Stimulated activated CD4-positive, alpha-beta T cell treated with anti-CD3 and anti-CD28 coated beads, Interleukin-12 subunit alpha, Interleukin-12 subunit beta, amount 100 ng/mL, for 4 hours (primary cell): ENCODE data around the gene CMIP.
"Not testable (repeated sequence)": the region's sequence is repeated elsewhere in the genome, so short reads cannot be mapped to it uniquely, and the experiment has no call there.

Experiments
- DNase-seq: peaks from one replicate; pipeline ENCODE4 v3.0.0-alpha.2; 2020

Gene CMIP

DNA sequence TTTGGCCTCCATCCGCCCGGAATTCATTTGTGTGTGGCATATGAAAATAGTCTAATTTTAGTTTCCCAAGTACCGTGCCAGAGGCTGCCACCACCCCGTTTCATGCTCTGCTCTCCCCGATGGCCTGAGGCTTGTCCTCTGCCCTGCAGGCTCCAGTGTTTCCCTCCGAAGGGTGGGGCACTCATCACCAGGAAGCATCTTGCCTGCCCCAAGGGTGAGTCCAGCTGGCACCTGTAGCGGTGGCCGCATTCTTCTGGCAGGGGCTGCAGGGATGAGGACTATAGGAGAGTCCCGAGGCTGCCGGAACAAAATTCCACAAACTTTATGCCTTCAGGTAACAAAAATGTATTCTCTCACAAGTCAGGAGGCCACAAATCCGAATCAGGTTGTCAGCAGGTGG, 23.1 kb upstream of the CMIP start:
- no peak for DNase-seq

DNA sequence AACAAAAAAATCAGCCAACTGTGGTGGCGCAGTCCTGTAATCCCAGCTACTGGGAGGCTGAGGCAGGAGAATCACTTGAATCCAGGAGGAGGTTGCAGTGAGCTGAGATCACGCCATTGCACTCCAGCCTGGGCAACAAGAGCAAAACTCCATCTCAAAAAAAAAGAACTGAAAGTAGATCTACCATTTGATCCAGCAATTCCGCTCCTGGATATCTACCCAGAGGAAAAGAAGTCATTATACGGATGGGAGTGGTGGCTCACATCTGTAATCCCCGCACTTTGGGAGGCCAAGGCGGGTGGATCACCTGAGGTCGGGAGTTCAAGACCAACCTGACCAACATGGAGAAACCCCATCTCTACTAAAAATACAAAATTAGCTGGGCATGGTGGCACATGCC, 22.5 kb upstream of the CMIP start:
- not testable (repeated sequence) for DNase-seq

DNA sequence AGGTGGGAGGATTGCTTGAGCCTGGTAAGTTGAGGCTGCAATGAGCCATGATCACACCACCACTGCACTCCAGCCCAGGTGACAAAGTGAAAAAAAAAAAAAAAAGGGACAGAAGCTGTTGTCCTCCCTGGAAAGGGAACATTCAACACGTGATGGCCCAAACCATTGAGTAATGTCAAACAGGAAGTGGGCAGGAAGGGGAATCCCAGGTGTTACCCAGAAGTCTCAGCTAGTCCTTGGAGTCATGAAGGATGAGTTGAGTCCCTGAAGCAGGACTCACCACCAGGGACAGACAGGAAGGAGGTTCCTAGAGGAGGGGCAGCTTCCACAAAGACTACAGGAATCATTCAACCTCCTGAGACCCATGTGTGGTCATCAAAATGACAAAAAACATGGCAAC, 19.8 kb upstream of the CMIP start:
- no peak for DNase-seq

DNA sequence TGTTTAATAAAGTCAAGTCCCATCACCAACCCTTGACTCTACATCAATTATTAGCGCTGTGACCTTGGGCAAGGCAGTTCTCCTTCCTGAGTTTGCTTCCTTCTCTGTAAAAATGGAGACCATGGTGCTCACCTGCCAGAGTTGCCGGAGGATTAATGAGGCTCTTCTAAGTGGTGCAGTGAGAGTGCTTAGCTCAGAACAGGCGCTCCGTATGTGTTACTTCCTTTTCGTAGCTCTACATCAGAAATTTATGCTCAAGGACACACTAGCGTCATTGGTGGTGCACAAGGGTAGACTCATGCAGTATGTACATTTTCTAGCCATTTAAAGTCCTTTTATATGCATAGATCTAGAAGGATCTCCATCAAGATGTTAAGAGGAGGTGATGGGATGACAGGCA, 17.4 kb upstream of the CMIP start:
- no peak for DNase-seq

DNA sequence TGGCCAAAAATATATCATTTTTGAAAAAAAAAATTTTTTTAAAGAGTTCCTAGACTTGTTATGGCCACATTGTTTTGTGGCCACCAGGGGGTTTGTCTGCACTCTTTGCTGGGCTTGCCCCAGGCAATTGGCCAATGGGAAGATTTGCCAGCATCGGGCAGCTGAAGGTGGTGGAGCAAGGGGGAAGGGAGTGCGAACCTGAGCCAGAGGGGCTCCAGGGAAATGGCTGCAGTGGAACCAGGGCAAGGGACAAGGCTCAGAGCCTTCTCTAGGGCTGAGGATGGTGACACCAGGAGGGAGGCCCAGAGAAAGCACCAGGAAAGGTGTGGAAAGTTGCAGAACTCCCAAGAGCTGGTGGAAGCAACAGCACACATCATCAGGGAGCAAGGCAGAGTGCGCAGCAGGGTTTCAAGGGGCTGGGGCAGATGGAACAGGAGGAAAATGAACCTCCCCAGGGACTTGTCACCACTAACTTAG, 15.5 kb upstream of the CMIP start:
- DNase-seq, result no peak

DNA sequence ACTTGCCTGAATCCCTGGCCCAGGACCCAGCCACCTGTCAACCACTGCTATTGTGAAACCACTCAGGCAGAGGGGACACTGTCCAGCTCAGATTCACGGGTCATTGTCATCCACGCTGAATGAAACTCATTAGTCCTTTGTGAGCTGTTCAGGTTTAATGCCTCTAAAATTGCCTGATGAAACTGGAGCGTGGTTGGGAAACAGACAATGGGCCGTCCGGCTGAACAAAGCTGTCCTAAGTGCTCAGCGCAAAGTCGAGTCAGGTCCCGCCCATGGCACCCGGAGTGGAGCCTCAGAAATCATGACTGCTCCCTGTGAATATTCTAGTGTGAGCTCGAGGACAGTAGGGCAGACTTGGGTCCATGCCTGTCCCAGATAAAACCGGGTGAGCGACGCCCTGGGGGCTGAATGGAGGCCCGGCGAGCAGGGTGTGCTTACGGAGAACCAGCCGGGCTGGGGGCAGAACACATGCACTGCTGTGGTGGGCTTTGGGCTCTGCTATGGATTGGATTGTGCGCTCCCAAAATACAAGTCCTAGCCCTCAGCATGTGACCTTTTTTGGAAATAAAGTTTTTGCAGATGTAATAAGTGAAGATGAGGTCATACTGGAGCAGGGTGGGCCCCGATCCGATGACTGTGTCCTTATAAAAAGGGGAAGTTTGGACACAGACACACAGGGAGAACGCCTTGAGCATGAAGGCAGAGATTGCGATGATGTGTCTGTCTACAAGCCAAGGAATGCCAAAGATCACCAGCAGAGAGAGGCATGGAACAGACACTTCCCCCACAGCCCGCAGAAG, 12.9 kb upstream of the CMIP start:
- no peak for DNase-seq

DNA sequence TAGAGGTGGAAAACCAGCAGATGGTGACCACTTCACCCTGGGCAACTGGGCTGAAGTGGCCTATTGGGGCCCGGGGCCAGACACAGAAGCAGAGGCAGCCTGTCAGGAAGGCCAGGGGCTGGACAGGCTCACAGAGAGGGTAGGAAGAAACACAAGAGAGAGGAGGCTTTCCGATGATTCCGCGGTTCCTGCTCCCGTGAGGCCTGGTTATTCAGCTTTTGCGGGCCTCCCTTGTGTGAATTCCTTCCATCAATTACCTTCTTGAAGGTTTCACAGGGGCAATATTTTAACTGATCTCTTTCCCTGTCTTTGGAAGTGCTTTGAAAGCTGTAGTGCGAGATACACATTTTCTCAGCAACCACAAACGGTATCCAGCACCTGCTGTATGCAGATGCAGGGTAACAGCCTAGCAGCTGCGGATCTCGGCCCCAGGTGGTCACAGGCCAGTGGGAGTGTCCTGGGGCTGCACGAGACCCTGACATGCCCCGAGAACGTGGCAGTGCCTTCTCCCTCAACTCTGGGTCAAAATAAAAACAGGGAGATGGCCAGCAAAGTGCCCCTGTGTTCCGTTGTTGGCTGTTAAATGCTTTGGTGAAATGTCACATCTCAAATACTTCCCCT, 11.6 kb upstream of the CMIP start:
- no peak for DNase-seq

DNA sequence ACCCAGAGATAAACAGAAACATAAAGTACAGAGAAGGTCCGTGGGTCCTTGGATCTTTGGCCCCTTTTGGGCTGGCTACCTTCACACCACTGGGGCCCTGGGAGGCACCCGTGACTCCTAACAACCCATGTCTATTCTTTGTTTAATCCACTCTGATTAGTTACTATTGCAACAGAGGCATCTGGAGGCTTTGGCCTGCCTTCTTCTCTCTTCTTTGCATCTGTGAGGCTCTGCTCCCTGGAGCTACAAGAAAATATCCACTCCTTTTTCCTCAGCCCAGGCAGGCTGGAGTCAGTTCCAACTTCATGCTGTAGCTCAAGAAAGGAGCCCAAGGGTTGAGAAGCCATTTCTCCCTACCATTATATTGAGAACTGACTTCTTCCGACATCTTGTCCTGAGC, 9.5 kb upstream of the CMIP start:
- no peak for DNase-seq

DNA sequence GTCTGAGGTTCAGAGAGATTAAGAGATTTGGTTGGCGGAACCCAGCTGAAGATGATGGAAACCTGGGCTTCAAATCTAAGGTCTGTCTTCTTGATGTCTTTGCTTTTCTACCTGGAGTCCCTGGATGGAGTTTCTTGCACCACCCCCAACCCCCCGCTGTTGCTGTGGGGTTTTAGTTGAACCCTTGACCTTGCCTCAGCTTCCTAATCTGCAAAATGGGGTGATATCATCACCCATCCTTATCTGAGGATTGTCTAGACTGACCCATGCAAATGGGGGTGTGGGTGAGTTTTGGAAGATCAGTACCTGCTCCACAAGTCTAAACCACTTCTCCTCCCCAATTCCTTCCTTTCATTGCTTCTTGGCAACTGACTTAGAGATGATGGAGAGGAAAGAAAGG, 9.0 kb upstream of the CMIP start:
- DNase-seq, result no peak

DNA sequence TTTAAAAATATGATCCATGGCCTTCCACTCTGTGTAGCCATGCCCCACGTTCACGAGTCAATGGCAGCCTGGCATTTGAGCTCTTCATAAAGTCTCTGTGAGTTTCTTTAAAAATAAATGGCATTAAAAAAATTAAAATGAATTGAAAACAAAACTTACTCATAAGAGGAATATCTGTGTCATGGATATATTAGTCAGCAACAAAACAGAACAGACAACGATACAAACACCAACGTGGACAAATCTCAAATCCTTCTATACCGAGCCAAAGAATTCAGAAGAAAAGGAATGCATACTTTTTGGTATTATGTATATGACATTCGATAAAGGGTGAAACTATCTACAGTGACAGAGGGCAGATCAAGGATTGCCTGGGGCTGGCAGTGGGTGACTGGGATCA, 8.2 kb upstream of the CMIP start:
- DNase-seq, result no peak

DNA sequence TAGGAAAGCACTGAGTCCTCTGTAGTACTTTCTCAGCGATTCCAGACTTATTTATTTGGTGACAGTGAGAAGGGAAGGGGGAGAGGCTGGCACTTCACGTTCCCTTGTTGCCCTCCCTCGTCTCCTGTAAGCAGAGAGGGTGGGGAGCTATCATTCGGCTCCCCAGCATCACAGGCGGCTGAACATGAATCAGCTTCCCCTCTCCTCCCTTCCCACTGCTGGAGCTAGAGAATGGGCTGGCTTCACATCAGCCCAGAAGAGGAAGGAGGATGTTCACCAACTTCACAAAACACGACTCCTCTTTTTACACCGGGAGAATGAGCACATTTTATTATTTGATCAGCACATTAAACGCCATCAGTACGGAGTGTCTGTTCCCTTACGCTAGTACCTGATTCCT, 6.7 kb upstream of the CMIP start:
- no peak for DNase-seq

DNA sequence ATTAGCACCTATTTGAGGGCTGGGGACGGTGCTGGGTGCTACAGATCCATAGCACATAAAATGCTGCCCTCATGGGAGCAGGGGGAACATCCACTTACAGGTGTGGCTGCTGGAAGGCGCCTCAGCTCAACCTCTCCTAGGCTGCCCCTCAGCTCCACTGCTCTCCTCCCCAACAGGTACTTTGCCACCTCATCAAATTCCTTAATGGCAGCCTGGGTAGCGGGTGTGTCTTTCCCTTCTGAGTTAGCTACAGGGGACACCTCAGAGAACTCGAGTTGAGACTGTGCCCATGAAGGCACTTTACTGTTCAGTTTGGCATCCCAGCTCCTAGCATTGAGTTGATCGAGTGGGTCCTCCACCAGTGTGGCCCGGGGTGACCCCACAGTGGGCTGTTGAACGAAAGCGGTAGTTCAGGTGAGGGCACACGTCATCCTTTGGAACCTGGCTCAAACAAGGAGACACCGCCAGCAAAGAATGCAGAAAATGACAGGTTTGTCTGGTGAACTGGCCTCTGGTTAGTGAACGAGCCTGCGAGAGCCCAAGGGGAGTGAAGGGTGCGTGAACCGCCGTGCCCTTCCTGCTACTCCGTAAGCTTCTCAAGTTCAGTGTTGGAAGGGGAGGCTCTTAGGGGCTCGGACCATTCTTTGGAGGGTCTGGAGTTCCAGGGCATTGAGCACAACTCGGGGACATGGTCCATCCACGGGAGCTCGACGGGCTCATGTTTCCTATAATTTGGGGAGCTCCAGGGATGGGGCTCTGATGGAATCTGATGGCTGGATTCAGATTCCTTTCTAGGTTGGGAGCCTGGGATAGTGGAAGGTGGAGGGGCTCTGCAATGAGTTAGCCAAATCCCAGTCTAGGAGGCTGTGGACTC, 3.5 kb upstream of the CMIP start:
- no peak for DNase-seq

DNA sequence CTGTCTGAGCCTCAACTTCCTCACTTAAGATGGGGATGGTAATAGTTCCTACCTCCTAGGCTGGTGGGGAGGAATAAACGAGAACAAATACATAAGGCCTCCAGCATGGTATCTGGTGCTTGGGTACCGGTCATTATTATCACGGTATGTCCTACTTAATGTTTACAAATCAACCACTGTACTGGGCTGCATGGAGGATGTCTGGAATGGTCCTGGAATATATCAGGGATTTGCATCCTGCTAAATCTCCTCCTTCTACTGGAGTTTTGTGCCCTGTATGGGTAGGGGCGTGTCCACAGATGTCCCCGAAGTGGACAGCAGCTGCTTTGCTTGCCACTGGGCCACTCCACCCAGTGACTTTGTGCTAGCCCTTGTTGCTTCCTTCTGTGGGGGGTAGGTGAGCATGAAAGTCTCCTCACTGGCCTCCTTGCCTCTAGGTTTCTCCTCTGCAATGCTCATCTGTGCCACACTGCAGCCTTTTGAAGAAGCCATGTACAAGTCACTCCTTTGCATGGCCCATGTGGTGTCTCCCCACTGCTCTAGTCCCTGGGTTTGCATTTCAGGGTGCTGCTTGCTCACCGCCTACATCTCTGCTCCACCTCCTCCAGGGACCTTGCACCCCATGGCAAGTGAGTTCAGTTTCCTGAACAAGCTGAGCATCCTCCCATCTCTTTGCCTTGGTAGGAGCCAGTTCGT, 2.2 kb upstream of the CMIP start:
- DNase-seq, result no peak

DNA sequence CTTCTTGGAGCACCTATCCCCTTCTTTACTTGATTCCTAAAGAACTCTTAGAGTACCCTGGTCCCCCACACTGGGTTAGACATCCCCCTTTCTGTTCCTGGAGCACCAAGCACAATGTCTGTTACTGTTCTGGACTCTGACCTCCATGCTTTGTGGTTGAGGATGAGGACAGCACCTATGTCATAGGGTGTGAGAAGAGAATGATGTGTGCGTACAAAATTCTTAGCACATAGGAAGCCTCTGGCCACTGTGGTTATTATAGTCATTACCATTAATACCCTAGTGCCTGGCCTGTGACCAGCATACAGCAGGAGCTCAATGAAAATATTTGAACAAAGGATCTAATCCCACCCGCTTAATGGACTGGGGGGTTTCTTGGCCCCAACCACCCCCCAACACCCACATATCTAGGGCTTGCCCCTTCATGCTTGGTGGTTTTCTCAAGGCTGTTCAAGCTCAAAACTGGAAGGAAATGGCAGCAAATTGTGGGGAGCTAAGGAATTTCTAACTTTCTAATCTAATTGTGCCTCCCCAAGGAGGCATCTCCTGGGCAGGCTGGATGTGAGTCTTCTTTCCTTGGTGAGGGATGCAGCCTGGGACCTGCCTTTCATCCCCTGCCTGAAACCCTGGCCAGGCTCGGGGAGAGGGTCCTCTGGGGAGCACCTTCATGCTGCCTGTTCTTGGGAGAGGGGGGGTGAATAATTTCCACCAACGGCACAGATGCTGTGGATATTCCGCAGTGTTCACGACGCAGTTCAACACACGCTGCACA, 1.5 kb upstream of the CMIP start:
- no peak for DNase-seq

DNA sequence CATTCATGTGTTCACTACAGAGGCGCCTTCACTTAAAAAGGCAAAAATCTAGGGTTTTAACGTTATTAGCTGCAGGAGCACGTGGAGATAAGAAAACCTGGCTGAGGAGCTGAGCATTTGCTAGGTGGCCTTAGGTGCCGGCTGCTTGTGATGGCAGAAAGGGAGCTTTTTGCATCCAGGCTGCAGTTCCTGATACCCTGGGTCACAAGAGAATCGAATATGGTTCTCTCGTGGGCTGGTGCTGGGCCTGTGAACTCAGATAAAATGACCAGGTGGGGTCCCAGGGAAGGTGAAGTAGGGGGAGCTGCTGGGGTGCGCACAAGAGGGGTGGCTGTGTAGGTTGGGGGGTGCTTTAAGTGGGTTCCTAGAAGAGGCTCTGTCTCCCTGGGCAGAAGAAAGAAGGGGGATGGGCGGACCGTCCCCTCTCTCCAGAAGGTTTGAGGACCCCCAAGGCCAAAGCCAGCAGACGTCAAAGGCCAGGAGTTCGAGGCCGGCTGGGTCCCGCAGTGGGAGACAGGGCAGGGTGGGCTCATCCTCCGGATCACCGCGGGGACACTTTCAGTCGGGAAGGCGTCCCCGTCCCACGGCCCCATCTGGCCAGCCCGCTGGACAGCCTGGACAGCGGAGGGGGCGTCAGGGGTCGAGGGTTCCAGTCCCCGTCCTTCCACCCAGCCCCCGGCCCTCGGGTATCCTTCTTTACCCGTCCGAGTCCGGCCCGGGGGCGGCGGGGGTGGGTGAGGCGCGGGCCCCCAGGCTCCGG, 740 bp upstream of the CMIP start:
- DNase-seq, result no peak

DNA sequence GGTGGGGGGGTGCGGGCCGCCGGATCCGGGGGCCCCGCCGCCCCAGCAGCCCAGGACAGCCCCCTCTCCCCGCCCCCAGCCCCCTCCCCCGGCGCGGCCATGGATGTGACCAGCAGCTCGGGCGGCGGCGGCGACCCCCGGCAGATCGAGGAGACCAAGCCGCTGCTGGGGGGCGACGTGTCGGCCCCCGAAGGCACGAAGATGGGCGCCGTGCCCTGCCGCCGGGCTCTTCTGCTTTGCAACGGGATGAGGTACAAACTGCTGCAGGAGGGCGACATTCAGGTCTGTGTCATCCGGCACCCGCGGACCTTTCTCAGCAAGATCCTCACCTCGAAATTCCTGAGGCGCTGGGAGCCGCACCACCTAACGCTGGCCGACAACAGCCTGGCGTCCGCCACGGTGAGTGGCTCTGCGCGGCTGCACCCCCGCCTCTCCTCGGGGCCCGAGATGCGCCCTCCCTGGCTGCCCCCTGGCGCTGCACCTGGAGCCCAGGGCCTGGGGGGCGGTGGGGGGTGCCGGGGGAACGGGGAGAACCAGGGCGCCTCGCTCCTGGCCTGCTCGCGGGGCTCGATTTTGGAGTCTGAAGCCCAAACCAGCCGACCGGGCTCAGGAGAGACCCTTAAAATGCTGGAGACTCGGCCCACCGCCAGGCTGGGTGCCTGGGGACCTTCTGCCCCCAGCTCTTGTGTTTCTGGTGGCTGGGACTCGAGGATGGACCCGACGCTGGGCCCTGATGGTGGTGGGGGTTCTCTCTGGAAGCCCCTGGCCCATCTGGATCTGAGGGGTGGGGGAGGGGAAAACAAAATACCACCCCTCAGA, 744 bp downstream of the CMIP start:
- DNase-seq, result peak; percentile 29

DNA sequence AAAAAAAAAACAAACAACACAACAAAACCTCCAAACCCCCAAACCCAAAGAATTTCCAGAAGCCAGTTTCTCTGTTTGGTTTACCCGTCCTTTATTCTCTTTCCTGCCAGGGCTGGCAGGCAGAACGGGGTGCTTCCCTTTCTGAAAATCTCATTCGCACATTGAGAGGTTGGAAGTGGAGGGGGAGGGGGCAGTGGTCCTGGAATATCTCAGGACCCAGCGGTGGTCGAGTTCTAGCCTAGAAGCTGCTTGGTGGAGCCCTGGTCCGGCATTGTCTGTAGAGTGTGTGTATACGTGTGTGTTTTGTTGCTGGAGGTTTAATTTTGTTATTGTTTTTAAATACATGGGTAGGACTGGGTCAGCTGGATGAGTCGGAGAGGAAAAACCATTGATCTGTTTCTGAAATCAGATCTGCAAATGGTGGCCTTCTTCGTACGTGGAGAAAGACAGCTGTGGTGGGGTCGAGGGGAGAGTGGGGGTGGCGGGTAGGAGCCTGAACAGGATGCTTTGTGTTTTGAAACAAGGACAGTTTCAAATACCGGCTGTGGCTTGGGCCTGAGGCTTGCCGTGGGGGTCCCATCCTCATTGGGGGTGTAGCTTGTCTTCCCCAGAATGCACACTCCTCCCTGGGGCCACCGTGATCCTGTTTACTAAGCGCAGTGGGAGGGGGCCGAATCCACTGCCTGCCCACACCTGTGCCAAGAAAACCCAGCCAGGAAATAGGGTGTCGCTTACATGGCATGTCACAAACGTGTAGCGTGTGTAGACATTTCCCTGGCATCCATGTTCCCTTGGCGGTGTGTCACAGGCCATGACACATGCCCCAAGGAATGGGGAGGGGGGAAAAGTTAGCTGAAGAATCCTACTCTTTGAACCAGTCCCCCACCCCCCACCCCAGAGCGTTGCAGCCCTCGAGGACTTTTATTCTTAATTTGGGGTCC, 1.6 kb downstream of the CMIP start:
- DNase-seq, result no peak

DNA sequence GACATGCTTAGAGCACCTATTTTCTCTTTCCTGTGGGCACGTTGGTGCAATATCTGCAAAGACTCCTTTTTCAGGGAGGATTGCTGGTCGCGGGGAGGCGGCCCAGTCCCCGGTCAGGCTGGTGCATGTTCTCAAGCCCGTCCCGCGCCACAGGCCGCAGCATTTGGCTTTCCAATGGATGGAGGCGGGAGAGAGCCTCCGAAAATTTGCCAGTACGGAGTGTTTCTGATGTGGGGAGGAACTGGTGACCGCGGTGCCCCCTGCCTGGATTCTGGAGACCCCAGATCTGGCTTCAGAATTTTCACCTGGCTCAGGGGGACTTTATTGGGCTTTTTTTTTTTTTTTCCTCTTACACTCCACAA, 2.3 kb downstream of the CMIP start:
- no peak for DNase-seq

DNA sequence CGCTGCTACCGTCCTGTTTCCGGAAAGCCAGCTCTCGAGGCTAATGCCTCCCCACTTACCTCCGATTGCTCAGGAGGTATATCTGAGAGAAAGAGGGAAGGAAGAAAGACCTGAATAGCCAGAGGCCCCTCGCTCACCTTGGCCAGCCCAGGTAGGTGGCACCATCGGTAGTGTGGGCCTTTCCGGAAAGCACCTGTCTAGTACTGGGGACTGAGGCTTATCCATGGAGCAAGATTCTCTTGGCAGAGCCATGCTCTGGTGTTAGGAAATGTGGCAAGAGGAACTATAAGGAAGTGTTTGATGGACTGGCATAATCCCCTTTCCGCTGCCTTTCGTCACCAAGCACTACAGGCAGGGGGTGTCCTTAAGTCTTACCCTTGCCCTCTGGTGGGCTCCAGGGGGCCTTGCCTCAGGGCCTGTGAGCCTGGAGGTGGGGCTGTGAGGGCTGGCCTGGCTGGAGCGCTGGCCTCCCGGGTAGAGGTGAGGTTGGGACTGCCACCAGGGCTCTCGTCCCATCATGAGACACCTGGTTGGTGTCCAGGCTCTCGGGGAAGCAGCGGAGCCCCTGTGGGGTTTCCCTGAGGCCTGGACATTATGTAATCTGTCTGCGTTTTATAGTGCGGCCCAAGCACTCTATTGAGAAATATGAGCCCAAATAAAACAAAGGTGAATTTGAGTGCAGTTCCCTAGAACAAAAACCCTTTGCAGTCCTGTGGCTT, 2.9 kb downstream of the CMIP start:
- no peak for DNase-seq
